ENCODE data around the gene PRSS57.
"Not testable (repeated sequence)": the region's sequence is repeated elsewhere in the genome, so short reads cannot be mapped to it uniquely, and the experiment has no call there.

DNA sequence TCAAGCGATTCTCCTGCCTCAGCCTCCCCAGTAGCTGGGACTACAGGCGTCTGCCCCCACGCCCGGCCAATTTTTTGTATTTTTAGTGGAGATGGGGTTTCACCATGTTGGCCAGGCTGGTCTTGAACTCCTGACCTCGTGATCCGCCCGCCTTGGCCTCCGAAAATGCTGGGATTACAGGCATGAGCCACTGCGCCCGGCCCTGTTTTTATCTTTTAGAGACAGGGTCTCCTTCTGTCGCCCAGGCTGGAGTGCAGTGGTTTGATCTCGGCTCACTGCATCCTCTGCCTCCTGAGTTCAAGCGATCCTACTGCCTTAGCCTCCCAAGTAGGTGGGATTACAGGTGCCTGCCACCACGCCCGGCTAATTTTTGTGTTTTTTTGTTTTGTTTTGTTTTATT, 3.3 kb upstream of the PRSS57 start:
- TF ChIP-seq, protein P1, sequence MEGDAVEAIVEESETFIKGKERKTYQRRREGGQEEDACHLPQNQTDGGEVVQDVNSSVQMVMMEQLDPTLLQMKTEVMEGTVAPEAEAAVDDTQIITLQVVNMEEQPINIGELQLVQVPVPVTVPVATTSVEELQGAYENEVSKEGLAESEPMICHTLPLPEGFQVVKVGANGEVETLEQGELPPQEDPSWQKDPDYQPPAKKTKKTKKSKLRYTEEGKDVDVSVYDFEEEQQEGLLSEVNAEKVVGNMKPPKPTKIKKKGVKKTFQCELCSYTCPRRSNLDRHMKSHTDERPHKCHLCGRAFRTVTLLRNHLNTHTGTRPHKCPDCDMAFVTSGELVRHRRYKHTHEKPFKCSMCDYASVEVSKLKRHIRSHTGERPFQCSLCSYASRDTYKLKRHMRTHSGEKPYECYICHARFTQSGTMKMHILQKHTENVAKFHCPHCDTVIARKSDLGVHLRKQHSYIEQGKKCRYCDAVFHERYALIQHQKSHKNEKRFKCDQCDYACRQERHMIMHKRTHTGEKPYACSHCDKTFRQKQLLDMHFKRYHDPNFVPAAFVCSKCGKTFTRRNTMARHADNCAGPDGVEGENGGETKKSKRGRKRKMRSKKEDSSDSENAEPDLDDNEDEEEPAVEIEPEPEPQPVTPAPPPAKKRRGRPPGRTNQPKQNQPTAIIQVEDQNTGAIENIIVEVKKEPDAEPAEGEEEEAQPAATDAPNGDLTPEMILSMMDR (IDR thresholded peaks at IDR 0.05) = not testable (repeated sequence)
- not testable (repeated sequence) for TF ChIP-seq POLR2A (IDR thresholded peaks at IDR 0.05)
